ES-I3 (cell line): ENCODE measurements around the gene IFT52.
"Not testable (repeated sequence)": the region's sequence is repeated elsewhere in the genome, so short reads cannot be mapped to it uniquely, and the experiment has no call there.

Experiments used
- H3K36me3 ChIP-seq: 2 replicates; pipeline ENCODE4 v1.6.1; 2013; ENCODE audit warnings: mild to moderate bottlenecking, low read length, control low read depth, moderate library complexity; ENCODE audit not compliant: insufficient read depth
- H3K4me1 ChIP-seq: 2 replicates; pipeline ENCODE4 v1.6.1; 2013; ENCODE audit warnings: mild to moderate bottlenecking, control low read depth, low read length; ENCODE audit not compliant: insufficient read depth
- H3K9ac ChIP-seq: 2 replicates; pipeline ENCODE4 v1.6.1; 2013; ENCODE audit warnings: low read depth, mild to moderate bottlenecking, low read length, moderate library complexity
- H3K9me3 ChIP-seq: 2 replicates; pipeline ENCODE4 v1.6.1; 2013; ENCODE audit warnings: mild to moderate bottlenecking, low read length, moderate library complexity; ENCODE audit not compliant: control insufficient read depth, insufficient read depth

Gene IFT52

DNA sequence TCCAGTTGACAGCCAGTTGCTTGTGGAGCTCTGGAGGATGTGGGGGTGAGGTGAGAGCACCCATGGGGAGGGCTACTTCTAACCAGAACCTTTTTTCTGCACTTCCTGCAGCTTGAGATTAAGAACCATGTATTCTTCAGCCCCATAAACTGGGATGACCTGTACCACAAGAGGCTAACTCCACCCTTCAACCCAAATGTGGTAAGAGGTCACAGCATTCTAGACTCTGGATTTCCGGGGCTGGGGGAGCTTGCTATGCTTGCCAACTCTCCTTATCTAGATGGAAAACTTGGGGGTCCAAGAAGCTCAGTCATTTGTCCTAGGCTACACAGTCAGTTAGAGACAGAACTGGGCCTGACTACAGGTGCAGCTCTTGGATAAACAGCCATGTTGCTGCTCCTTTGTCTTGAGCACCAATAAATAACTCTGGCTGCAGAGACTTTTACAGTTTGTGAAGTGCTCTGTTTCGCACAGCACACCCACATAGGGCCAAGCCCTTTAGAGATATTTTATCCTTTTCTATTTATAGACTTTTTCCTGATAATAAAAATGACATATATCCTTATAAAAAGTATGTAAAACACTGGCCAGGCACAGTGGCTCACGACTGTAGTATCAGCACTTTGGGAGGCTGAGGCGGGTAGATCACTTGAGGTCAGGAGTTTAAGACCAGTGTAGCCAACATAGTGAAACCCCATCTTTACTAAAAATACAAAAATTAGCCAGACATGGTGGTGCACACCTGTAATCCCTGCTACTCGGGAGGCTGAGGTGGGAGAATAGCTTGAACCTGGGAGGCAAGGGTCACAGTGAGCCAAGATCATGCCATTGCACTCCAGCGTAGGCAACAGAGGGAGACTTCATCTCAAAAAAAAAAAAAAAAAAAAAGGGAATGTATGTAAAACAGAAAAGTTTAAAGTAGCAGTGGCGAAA, 10.6 kb upstream of the IFT52 start:
- H3K4me1 ChIP-seq: peaks cover 12% of the 10 kb centered on the region
- no peak overlapping the region for H3K9ac ChIP-seq
- H3K9me3 ChIP-seq: no peaks in the 10 kb centered on the region
- H3K36me3 ChIP-seq: no peaks in the 10 kb centered on the region

GRCh38 chr20:43583133-43583864, 7.4 kb upstream of the IFT52 start:
- no peaks in the 10 kb centered on the region for H3K9me3 ChIP-seq
- peaks cover 12% of the 10 kb centered on the region for H3K4me1 ChIP-seq
- no peaks in the 10 kb centered on the region for H3K36me3 ChIP-seq
- no peak overlapping the region for H3K9ac ChIP-seq

DNA sequence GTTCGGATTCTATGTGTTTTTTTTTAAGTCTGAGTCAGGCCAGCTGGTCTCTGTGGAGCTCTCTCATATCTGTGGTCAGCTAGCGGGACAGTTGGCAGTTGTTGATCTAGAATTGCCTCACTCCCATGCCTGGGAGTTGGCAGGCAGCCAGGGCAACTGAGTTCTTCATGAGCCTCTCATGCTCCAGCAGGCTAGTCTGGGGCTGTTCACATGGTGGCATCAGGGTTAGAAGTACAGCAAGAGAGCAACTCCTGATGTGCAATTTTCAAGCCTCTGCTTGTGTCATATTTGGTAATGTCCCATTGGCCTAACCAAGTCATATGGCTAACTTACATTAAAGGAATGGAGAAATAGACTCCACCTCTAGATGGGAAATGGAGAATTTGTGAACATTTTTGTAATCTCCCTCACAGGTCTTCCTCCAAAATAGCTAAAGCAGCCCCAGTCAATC, 6.7 kb upstream of the IFT52 start:
- no peak overlapping the region for H3K9ac ChIP-seq
- H3K36me3 ChIP-seq: no peaks in the 10 kb centered on the region
- no peaks in the 10 kb centered on the region for H3K9me3 ChIP-seq
- peaks cover 12% of the 10 kb centered on the region for H3K4me1 ChIP-seq

DNA sequence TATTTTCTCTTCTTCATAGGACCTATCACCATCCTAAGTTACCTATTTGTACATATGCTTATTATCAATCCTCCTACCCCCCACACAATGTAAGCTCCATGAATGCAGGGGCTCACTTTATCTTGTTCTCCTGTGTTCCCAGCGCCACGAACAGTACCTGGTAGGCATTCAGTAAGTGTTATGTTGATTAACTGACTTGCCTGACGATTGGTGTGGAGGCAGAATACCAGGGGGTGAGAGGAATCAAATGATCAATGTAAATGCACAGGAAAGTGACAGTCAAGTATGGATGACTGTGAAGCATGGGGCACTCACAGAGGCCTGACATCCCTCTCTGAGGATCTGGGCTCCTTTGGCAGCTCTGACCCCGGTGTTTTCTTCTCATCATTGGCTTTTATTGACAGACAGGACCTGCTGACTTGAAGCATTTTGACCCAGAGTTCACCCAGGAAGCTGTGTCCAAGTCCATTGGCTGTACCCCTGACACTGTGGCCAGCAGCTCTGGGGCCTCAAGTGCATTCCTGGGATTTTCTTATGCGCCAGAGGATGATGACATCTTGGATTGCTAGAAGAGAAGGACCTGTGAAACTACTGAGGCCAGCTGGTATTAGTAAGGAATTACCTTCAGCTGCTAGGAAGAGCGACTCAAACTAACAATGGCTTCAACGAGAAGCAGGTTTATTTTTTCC, 6.1 kb upstream of the IFT52 start:
- peaks cover 12% of the 10 kb centered on the region for H3K4me1 ChIP-seq

GRCh38 chr20:43586641-43587040, 4.1 kb upstream of the IFT52 start:
- H3K4me1 ChIP-seq: peaks cover 12% of the 10 kb centered on the region
- H3K36me3 ChIP-seq: no peaks in the 10 kb centered on the region
- no peaks in the 10 kb centered on the region for H3K9me3 ChIP-seq
- no peak overlapping the region for H3K9ac ChIP-seq

More for the DNA sequence above, 6.1 kb upstream of the IFT52 start:
- Histone ChIP-seq H3K36me3 (no peaks in the 10 kb centered on the region), H3K9ac (no peak overlapping the region), H3K9me3 (no peaks in the 10 kb centered on the region)

- H3K4me1 ChIP-seq: peaks cover 12% of the 10 kb centered on the region
- not testable (repeated sequence) for H3K36me3 ChIP-seq, H3K9me3 ChIP-seq, H3K9ac ChIP-seq
These were observed 2.2 kb upstream of the IFT52 start for GRCh38 chr20:43588526-43588925.

GRCh38 chr20:43590036-43590391, 723 bp upstream of the IFT52 start:
- Histone ChIP-seq H3K9me3 (no peaks in the 10 kb centered on the region), H3K36me3 (0 out of 2 replicates have a peak, but pooled peaks cover 5% of the 10 kb centered on the region), H3K4me1 (peaks cover under 1% of the 10 kb centered on the region; the same call in 1 of the 2 replicates), H3K9ac (peak overlapping the region; percentile 85)

DNA sequence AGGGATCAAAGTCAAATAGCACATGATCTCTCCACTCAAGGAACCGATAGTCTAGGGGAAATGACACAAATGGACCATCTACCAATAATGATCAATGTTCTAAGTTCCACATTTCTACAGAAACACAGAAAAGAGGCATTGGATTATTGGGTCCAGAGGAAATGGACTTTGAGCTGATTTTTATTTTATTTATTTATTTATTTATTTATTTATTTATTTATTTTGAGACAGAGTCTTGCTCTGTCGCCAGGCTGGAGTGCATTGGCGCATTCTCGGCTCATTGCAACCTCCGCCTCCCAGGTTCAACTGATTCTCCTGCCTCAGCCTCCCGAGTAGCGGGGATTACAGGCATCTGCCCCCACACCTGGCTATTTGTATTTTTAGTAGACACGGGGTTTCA, 11.2 kb downstream of the IFT52 start:
- not testable (repeated sequence) for H3K36me3 ChIP-seq, H3K9me3 ChIP-seq, H3K4me1 ChIP-seq, H3K9ac ChIP-seq

DNA sequence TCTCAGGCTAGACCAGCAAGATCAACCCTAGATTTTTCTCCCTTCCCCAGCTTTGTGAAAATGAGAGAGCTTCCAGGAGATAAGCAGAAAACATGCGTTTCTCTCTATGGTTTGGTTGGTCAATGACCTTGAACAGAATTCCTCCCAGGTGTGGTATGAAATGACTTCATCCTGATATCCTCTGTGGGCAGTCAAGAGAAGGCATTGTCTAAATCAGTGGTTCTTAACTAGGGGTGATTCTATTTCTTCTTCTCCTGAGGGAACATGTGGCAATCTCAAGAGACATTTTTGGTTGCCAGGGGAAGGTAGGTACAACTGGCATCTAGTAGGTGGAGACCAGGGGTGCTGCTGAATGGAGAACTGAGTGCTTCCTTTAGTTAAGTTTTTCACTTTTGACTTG, 12.4 kb downstream of the IFT52 start:
- H3K9ac ChIP-seq: no peak overlapping the region
- H3K4me1 ChIP-seq: no peaks in the 10 kb centered on the region
- H3K9me3 ChIP-seq: peaks cover 1% of the 10 kb centered on the region; the same call in 1 of the 2 replicates
- no peaks in the 10 kb centered on the region for H3K36me3 ChIP-seq

DNA sequence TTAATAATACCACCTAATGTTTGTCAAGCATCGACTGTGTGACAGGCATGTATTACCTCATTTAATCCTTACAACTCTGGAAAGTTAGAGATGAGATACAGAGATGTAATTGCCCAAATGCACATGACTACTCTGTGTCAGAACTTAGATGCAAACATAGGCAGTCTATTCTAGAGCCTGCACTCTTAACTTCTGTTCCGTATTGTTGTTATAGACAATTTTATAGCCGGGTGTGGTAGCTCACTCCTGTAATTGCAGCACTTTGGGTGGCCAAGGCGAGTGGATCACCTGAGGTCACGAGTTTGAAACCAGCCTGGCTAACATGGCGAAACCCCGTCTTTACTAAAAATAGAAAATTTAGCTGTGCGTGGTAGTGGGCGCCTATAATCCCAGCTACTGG, 15.0 kb downstream of the IFT52 start:
- Histone ChIP-seq H3K4me1 (no peaks in the 10 kb centered on the region), H3K9me3 (peaks cover 3% of the 10 kb centered on the region; the same call in 1 of the 2 replicates), H3K9ac (no peak overlapping the region), H3K36me3 (no peaks in the 10 kb centered on the region)

GRCh38 chr20:43607278-43607677, 16.5 kb downstream of the IFT52 start:
- H3K4me1 ChIP-seq, H3K9ac ChIP-seq, H3K36me3 ChIP-seq, H3K9me3 ChIP-seq: not testable (repeated sequence)

DNA sequence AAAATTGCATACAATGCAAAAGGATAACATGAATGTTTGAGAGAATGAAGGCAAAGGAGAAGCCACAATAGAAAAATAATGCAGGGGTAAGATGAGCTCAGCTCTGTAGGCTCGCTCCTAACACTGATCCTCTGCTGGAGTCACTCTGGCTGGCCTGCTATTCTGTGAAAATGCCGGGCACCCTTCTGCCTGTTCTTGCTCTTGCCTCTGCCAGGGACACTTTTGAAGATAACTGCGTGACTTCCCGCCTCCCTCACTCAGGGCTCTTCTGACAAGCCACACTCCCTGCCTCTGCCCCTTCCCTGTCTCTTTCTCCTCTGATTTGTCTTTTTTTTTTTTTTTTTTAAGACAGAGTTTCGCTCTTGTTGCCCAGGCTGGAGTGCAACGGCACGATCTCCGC, 40.9 kb downstream of the IFT52 start:
- Histone ChIP-seq H3K9me3 (no peaks in the 10 kb centered on the region), H3K36me3 (0 out of 2 replicates have a peak, but pooled peaks cover 3% of the 10 kb centered on the region)

GRCh38 chr20:43636429-43636828, 45.7 kb downstream of the IFT52 start:
- no peaks in the 10 kb centered on the region for H3K4me1 ChIP-seq
- H3K36me3 ChIP-seq: no peaks in the 10 kb centered on the region; the same call in 1 of the 2 replicates
- H3K9me3 ChIP-seq: no peaks in the 10 kb centered on the region
- H3K9ac ChIP-seq: no peak overlapping the region

More for the DNA sequence above, 40.9 kb downstream of the IFT52 start:
- Histone ChIP-seq H3K9ac (no peak overlapping the region), H3K4me1 (no peaks in the 10 kb centered on the region)

DNA sequence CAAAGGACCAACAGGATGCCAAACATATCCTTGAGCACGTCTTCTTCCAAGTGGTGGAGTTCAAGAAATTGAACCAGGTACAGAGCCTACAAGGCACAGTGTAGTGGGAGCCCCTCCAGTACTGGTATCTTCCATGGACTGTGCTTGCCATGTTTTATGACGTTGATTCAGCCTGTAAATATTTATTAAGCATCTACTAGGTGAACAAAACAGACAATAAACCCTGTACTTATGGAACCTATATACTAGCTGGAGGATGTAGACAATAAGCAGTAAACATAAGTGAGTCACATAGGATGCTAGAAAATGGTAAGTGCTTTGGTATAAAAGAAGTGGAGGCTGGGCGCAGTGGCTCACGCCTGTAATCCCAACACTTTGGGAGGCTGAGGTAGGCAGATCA, 51.8 kb downstream of the IFT52 start:
- Histone ChIP-seq H3K36me3 (no peaks in the 10 kb centered on the region; the same call in 1 of the 2 replicates), H3K9me3 (no peaks in the 10 kb centered on the region), H3K9ac (no peak overlapping the region), H3K4me1 (no peaks in the 10 kb centered on the region)
